Measurements from ENCODE around the gene MOV10. TPM values are rescaled to one million over a fixed set of nuclear protein-coding genes. Genes with fewer than 3 reads are reported as not detected.

MOV10 gene
- total and polyA plus RNA-seq, 9 of the 15 experiments (the other 6 are each of a cell fraction or from before 2014, with no cell fraction given) = 16.7 to 105 (median 49.5) TPM

DNA sequence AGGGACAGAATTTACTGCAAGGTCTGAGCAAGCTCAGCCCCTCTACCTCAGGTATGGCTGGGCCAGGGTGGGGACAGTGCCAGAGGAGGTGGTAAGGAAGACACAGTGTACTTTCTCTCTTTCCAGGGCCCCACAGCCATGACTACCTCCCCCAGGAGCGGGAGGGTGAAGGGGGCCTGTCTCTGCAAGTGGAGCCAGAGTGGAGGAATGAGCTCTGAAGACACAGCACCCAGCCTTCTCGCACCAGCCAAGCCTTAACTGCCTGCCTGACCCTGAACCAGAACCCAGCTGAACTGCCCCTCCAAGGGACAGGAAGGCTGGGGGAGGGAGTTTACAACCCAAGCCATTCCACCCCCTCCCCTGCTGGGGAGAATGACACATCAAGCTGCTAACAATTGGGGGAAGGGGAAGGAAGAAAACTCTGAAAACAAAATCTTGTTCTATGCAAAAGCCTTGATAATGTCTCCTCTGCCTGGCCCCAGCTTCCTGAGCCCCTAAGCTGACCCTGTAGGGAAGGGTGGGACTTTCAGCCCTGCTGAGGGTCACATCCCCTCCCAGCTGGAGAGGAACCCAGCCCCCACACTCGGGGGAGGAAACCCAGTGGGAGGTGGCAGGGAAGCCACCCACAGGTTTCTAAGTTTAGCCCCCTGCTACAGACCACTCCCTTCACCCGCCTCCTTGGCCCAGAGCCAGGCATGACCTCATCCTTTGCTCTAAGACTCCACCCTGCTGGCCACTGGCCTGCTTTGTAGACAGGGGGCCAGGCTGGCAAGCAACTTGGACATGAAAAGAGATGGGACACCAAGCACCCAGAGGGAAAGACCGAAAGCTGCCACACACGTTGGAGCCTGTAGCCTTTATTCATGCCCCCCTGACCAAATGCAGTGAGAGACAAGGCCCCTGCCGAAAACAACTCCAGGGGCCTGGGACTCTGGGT is 26.1 kb downstream of the MOV10 start (continued):
- TF ChIP-seq, protein P1, sequence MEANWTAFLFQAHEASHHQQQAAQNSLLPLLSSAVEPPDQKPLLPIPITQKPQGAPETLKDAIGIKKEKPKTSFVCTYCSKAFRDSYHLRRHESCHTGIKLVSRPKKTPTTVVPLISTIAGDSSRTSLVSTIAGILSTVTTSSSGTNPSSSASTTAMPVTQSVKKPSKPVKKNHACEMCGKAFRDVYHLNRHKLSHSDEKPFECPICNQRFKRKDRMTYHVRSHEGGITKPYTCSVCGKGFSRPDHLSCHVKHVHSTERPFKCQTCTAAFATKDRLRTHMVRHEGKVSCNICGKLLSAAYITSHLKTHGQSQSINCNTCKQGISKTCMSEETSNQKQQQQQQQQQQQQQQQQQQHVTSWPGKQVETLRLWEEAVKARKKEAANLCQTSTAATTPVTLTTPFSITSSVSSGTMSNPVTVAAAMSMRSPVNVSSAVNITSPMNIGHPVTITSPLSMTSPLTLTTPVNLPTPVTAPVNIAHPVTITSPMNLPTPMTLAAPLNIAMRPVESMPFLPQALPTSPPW (CRISPR knock-in tag; IDR thresholded peaks at IDR 0.05) = peak; percentile 97
- peak; percentile 94 for TF ChIP-seq LCOR (CRISPR knock-in tag; IDR thresholded peaks at IDR 0.05)
- TF ChIP-seq, protein P2, sequence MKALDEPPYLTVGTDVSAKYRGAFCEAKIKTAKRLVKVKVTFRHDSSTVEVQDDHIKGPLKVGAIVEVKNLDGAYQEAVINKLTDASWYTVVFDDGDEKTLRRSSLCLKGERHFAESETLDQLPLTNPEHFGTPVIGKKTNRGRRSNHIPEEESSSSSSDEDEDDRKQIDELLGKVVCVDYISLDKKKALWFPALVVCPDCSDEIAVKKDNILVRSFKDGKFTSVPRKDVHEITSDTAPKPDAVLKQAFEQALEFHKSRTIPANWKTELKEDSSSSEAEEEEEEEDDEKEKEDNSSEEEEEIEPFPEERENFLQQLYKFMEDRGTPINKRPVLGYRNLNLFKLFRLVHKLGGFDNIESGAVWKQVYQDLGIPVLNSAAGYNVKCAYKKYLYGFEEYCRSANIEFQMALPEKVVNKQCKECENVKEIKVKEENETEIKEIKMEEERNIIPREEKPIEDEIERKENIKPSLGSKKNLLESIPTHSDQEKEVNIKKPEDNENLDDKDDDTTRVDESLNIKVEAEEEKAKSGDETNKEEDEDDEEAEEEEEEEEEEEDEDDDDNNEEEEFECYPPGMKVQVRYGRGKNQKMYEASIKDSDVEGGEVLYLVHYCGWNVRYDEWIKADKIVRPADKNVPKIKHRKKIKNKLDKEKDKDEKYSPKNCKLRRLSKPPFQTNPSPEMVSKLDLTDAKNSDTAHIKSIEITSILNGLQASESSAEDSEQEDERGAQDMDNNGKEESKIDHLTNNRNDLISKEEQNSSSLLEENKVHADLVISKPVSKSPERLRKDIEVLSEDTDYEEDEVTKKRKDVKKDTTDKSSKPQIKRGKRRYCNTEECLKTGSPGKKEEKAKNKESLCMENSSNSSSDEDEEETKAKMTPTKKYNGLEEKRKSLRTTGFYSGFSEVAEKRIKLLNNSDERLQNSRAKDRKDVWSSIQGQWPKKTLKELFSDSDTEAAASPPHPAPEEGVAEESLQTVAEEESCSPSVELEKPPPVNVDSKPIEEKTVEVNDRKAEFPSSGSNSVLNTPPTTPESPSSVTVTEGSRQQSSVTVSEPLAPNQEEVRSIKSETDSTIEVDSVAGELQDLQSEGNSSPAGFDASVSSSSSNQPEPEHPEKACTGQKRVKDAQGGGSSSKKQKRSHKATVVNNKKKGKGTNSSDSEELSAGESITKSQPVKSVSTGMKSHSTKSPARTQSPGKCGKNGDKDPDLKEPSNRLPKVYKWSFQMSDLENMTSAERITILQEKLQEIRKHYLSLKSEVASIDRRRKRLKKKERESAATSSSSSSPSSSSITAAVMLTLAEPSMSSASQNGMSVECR (CRISPR knock-in tag; IDR thresholded peaks at IDR 0.05) = peak; percentile 94
- TF ChIP-seq SP2 (IDR thresholded peaks at IDR 0.05; ENCODE audit: extremely low read depth, low read depth, low read length, poor library complexity, severe bottlenecking) = no peak
- peak; percentile 96 for TF ChIP-seq SMARCE1 (IDR thresholded peaks at IDR 0.05)
- TF ChIP-seq MNT (conservative IDR thresholded peaks at IDR 0.05) = peak; percentile 66 to 90
- TF ChIP-seq DMBX1 (CRISPR knock-in tag; IDR thresholded peaks at IDR 0.05; ENCODE audit: borderline replicate concordance) = peak; percentile 77; the same call in 1 of the 2 replicates
- peak; percentile 53; the same call in 1 of the 2 replicates for TF ChIP-seq ZFP1 (CRISPR knock-in tag; IDR thresholded peaks at IDR 0.05)
- TF ChIP-seq ZNF77 (CRISPR knock-in tag; IDR thresholded peaks at IDR 0.05) = peak; percentile 78; the same call in 1 of the 2 replicates
- TF ChIP-seq ESRRA (IDR thresholded peaks at IDR 0.05; ENCODE audit: borderline replicate concordance, low read depth) = 0 out of 2 replicates have a peak, but pooled peaks have one; percentile 60
- TF ChIP-seq ZNF197 (CRISPR knock-in tag; IDR thresholded peaks at IDR 0.05; ENCODE audit: low read depth) = no peak; the same call in 1 of the 2 replicates
- TF ChIP-seq DPF2 (IDR thresholded peaks at IDR 0.05) = peak; percentile 99
- TF ChIP-seq BMI1 (IDR thresholded peaks at IDR 0.05; ENCODE audit: low read length) = no peak
- no peak for TF ChIP-seq EZH2 (IDR thresholded peaks at IDR 0.05; ENCODE audit: borderline replicate concordance, low read depth, low read length)
- TF ChIP-seq MBD2 (IDR thresholded peaks at IDR 0.05; ENCODE audit: borderline replicate concordance, low read depth) = peak; percentile 77
- peak; percentile 100 for TF ChIP-seq EGR1 (conservative IDR thresholded peaks at IDR 0.05)
- no peak for TF ChIP-seq CREBBP (IDR thresholded peaks at IDR 0.05; ENCODE audit: low read depth, low read length)
- TF ChIP-seq RBM15 (IDR thresholded peaks at IDR 0.05; ENCODE audit: insufficient read depth, low read length) = no peak
- peak; percentile 72 for TF ChIP-seq POLR2B (IDR thresholded peaks at IDR 0.05; ENCODE audit: low read depth, partially characterized antibody)
- peak; percentile 82 for TF ChIP-seq NCOA6 (IDR thresholded peaks at IDR 0.05)
